NCI-H526 (cell line): ENCODE measurements around the gene AP2A2.

Experiments
- DNase-seq, 2 experiments: peaks; one replicate each; lab custom pipeline; 2025; lab: John Stamatoyannopoulos, UW

Gene AP2A2

GRCh38 chr11:1029654-1030053, 104.0 kb downstream of the AP2A2 start:
- no peak for DNase-seq

DNA sequence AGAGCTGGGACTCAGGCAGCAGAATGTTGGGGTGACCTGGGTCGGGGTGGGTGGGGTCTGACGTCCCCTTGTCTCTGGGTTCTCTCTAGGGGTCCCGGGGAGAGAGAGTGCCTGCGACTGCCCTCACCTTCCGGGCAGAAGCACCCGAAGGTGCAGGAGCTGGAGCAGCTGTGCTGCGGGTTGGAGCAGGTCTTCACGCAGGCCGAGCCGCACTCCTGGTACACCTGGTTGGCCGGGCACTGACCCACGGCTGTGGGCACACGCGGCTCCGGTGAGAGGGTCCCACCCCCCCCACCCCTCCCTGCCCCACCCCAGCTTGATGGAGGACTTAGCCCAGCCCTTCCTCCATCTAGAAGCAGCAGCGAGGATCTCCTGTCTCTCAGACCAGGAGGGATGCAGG, 104.4 kb downstream of the AP2A2 start:
- DNase-seq: no peak

- no peak for DNase-seq
These were observed 104.9 kb downstream of the AP2A2 start for GRCh38 chr11:1030556-1030955.

DNA sequence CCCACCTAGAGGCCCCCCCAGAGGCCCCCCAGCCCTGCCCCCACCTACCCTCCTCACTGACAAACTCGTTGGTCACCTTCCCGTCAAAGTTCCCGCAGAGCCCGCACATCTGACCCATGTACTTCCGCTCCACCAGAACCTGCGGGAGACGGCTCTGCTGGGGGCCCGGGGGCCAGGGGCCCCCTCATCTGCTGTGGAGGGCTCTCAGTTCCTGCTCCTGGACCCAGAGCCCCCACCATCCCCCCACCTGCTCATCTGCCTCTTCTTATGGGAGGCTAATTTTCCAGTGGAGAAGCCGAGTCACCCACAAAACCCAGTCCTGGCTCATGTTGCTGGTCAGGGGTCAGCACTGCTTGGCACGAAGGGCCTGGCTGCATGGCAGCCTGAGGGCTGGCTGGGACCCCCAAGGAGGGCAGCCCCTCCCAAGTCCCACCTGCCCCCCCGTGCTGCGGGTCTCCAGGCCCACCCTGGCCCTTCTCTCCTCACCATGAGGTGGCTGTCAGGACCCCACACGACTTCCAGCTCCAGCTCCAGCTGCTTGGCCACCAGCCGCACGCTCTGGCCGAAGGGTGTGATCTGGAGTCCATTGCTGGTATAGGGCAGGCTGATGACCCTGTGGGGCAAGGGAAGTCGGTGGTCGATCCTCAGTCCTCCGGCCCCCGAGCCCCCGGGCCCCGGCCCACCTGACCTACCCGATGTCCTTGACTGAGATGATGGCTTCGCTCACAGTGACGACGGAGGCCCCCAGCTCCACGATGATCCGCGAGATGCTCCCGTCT, 105.6 kb downstream of the AP2A2 start:
- no peak for DNase-seq

- DNase-seq: no peak
These were observed 106.7 kb downstream of the AP2A2 start for GRCh38 chr11:1032310-1032891.

DNA sequence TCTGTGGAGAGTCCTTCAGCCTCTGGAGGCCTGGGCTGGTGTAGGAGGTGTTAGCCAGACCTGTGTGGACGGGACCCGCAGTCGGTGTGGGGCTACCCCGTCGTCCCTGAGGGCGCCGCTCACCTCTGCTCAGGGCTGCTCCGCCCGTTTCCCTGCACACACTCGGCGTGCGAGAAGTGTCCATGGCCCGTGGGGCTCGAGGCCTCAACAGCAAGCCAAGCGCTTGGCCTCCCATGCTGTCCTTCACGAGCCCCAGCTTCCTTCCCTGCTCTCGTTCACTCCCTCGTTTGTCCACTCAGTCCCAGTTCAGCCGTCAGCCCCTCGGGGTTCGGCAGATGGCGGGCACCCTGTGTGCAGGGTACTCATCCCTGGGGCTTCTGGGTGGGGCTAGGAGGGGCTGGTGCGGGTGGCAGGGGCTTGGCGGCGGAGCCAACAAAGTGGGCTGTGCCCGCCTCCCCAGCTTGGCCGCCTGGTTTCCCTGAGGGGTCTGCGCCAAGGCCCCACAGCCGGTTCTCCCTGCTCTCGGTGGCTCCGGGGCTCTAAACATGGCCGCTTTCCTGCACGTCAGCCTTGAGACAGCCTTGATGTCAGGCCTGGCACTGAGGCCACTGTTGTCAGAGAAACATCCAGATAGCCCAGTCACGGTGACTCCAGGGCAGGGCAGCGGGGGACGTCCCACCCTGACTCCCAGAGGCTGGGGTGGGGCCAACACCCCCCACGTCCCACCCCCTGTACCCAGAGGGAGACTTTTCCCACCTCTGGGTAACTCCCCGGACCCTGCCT, 107.5 kb downstream of the AP2A2 start:
- DNase-seq: no peak

GRCh38 chr11:1034001-1034400, 108.3 kb downstream of the AP2A2 start:
- no peak for DNase-seq

DNA sequence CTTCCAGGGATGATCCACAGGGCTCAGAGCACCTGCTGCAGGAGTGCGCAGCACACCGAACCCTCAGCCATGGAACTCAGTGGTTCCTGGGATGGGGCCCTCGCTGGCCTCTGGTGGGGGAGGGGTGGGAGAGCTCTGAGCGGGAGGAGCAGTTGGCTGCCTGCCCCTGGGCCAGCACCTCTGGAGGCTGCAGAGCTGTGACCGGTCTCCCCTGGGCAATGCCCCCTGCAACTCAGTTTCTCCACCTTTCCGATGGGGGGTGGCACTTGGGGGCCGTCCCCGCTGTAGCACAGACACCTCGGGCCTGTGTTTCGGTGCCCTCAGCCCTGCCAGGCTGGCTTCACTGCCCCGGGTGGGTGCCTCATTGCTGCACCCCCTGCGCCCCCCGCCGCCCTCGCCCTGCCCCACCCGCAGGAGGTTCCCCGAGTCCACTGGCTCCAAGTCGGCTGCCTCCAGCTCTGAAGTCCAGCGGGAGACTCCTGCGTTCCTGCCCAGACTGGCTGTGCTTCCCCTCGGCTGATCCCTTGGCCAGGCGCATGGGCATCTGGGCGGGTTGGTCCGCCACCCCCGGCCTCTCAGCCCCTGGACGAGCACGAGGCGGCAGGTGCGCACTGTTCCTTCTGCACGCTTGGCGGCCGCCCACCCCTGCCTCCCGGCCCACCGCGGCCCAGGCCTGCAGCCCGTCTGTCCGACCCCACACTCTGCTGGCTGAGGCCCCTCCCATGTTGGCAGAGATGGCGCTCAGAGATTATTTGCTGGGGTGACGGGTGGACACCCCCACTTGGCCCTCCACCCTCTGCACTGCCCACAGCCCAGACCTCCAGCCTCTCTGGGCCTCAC, 109.0 kb downstream of the AP2A2 start:
- peak in 1 of 2 experiments; percentile 36 for DNase-seq

GRCh38 chr11:1035577-1036283, 110.1 kb downstream of the AP2A2 start:
- DNase-seq: peak in 1 of 2 experiments; percentile 50

GRCh38 chr11:1036303-1036923, 110.7 kb downstream of the AP2A2 start, which contains the start of gene MUC6:
MUC6 (minus strand) TSS chr11:1036718; CDS start chr11:1036655, 63 bp downstream.
- peak in 1 of 2 experiments; percentile 93 for DNase-seq

DNA sequence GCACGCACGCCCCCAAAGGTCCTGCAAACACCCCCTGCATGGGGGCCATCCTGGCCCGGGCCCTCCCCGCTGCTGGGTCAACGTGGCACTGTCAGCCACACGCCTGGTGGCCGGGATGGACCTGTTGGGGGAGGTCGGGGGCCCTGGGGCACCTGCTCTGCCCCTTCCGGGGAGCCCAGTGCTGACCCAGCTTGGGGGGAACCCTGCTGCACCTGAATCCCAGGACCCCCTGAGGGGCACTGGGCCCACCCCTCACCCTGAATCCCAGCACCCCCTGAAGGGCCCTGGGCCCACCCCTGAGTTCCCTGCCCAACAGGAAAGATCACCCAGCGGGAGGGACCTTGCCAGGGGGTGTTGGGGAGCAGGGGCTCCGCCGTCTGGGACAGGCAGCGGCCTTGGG, 111.3 kb downstream of the AP2A2 start:
- DNase-seq: no peak

DNA sequence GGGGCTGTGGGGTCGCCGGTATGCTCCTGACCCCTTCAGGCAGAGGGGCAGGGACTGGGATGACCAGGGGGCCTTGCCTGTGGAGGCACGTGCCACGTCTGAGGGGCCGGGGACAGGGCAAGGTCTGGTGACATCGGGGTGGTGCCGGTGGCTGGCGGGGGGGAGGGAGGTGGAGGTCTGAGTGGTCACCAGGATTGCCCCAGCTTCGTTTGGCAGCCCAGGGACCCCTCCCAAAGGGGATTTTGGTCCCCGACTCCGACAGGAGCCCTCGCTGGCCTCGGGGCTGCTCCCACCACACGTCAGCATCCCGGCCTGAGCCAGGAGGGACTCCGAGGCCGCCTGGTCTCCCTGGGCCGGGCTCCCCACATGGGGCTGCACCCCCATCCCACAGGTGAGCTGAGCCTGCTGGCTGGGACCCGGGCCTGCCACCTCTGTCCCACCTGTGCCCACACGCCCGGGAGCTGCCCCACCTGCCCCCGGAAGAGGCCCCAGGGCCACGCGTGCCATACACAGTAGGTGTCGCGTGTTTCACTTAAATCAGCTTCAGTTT, 111.9 kb downstream of the AP2A2 start:
- no peak for DNase-seq

- no peak for DNase-seq
These were observed 112.7 kb downstream of the AP2A2 start for GRCh38 chr11:1038361-1038760.

DNA sequence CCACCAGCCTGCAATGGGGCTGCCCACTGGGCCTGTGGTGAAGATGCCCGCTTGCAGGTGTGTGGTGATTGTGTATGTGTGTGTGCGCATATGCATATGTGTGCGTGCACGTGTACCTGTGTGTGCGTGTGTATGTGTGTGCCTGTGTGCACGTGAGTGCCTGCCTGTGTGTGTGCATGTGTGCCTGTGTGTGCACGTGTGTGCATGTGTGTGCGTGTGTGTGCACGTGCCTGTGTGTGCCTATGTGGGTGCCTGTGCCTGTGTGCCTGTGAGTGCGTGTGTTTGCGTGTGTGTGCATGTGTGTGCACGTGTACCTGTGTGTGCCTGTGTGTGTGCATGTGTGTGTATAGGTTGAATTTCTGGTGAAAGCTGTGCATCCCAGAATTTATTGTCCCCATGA, 113.3 kb downstream of the AP2A2 start:
- DNase-seq: no peak

DNA sequence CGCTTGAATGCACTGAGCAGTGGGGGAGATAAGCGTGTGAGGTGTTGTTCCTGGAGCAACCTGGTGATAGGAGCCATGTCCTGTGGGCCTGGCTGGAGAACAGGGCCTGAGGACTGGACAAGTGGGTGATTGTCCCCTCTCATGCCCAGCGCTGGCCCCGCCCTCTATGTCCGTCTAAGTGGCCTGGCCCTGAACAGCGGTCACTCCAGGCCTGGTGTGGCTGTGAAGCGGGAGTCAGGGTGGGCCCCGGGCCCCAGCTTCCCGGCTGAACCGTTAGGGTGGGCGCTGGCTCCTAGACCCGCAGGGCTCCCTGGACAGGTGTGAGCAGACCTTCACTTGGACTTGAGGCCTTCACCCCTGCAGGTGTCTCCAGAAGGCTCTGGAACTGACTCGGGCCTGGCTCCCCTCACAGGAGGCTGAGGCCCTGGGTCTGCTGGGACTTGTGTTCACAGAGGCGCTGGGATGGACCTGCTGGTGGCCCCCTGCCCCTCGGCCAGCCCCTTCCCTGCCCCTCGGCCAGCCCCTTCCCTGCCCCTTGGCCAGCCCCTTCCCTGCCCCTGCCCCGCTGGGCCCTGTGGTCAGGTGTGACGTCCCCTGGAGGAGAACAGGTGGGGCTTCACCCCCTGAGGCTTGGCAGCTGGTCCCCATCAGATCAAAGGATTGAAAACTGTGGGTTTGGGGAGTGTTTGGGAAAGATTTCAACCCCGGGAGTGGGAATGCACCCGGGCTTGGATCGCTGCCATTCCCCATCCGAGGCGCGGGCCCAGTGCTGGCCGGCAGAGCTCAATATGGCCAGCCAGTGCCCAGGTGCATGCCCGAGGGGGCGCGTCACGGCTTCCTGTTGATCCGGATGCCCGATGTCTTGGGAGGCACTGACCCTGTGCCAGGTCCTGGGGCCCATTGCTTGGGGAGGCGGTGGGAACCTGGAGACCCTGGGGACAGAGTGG, 114.1 kb downstream of the AP2A2 start:
- DNase-seq: no peak

DNA sequence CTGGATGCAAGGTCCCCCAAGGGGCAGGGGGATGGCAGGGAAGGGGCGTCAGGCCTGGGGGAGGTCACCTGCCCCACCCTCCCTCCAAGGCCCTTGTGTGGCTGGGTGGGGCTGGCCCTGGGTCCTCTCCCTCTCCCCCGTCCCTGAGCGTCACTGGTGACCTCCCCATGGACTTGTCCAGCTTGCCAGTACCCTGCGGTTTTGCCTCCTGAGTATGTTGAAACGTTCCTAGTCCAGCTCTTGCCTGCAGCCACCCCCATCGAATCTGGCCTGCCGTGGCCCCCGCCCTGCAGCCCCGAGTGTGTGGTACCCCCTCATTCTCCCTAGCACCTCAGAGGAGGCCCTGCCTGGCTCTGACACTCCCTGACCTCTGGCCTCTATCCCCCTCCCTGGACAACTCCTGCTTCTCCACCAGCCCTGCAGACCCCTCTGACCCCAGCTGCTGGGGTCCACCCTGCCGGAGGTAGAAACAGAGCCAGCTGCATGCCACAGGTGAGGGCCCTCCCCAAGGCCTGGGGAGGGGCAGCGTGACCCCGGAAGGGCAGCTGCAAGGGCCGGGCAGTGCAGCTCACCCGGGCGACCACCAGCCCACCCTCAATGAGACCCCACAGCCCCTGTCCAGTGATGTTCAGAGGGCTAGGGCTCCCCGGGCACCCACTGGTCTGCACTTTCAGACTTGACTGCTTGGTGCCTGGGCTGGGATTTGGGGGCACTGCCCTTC, 114.9 kb downstream of the AP2A2 start:
- DNase-seq: no peak

GRCh38 chr11:1041149-1041467, 115.4 kb downstream of the AP2A2 start:
- DNase-seq: no peak

DNA sequence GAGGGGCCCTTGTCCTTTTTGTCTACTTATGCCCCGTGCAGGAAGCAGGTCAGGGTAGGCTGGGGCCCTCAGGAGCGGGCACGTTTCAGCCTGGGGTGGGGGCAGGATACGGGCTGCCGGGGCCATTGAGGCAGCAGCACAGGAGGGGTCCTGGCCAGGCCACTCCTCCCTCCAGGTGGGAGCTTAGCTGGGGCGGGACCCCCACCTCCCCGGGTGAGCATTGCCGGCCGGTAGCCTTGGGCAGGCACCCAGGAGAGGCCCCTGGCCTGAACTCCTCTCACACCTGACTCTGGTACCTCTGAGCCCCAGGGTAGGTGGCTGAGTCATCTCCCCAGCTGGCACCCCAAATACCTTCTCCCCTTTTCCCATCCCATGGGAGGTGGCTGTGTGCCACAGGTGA, 115.8 kb downstream of the AP2A2 start:
- DNase-seq: no peak
